ENCODE results near the gene CHCHD6.

DNA sequence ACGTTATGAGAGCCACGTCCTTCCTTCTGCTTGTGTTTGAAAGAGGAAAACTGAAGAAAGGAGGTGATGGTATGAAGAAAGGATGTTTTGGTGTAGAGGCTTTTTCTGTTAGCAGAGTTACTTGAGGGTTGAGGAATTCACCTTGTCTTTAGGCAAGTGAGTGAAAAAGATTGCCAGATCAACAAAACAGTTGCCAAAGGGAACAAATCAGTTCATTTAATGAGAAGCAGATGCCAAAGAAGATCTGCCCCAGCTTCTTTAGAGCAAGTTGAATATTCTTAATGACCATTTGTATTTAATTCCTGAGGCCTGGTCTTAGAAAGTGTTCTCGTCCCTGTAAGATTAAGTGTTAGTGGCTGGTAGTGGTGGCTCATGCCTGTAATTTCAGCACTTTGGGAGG lies 2.6 kb downstream of the CHCHD6 start:
- no peak for TF ChIP-seq CTCF (IDR thresholded peaks at IDR 0.05; ENCODE audit: low read depth, low read length, missing input control)
- TF ChIP-seq GABPA (IDR thresholded peaks at IDR 0.05 in 1 of 2, conservative IDR thresholded peaks at IDR 0.05 in 1 of 2) = no peak
- TF ChIP-seq, protein P1, sequence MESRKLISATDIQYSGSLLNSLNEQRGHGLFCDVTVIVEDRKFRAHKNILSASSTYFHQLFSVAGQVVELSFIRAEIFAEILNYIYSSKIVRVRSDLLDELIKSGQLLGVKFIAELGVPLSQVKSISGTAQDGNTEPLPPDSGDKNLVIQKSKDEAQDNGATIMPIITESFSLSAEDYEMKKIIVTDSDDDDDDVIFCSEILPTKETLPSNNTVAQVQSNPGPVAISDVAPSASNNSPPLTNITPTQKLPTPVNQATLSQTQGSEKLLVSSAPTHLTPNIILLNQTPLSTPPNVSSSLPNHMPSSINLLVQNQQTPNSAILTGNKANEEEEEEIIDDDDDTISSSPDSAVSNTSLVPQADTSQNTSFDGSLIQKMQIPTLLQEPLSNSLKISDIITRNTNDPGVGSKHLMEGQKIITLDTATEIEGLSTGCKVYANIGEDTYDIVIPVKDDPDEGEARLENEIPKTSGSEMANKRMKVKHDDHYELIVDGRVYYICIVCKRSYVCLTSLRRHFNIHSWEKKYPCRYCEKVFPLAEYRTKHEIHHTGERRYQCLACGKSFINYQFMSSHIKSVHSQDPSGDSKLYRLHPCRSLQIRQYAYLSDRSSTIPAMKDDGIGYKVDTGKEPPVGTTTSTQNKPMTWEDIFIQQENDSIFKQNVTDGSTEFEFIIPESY (IDR thresholded peaks at IDR 0.05) = no peak
- TF ChIP-seq JUND (IDR thresholded peaks at IDR 0.05) = no peak
- no peak for TF ChIP-seq RAD21 (IDR thresholded peaks at IDR 0.05)
- TF ChIP-seq EGR1 (IDR thresholded peaks at IDR 0.05; ENCODE audit: low read depth in 2 of 2) = no peak
- TF ChIP-seq, protein P2, sequence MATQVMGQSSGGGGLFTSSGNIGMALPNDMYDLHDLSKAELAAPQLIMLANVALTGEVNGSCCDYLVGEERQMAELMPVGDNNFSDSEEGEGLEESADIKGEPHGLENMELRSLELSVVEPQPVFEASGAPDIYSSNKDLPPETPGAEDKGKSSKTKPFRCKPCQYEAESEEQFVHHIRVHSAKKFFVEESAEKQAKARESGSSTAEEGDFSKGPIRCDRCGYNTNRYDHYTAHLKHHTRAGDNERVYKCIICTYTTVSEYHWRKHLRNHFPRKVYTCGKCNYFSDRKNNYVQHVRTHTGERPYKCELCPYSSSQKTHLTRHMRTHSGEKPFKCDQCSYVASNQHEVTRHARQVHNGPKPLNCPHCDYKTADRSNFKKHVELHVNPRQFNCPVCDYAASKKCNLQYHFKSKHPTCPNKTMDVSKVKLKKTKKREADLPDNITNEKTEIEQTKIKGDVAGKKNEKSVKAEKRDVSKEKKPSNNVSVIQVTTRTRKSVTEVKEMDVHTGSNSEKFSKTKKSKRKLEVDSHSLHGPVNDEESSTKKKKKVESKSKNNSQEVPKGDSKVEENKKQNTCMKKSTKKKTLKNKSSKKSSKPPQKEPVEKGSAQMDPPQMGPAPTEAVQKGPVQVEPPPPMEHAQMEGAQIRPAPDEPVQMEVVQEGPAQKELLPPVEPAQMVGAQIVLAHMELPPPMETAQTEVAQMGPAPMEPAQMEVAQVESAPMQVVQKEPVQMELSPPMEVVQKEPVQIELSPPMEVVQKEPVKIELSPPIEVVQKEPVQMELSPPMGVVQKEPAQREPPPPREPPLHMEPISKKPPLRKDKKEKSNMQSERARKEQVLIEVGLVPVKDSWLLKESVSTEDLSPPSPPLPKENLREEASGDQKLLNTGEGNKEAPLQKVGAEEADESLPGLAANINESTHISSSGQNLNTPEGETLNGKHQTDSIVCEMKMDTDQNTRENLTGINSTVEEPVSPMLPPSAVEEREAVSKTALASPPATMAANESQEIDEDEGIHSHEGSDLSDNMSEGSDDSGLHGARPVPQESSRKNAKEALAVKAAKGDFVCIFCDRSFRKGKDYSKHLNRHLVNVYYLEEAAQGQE (IDR thresholded peaks at IDR 0.05) = no peak
- no peak for TF ChIP-seq ATF3 (IDR thresholded peaks at IDR 0.05)
- no peak for TF ChIP-seq TAF1 (conservative IDR thresholded peaks at IDR 0.05)
- TF ChIP-seq YY1 (IDR thresholded peaks at IDR 0.05) = no peak
- TF ChIP-seq FOXA2 (IDR thresholded peaks at IDR 0.05) = no peak
- no peak for TF ChIP-seq SP1 (IDR thresholded peaks at IDR 0.05)

All from liver (tissue), 3 donors.